ENCODE measurements around the gene RASGRP2.

DNA sequence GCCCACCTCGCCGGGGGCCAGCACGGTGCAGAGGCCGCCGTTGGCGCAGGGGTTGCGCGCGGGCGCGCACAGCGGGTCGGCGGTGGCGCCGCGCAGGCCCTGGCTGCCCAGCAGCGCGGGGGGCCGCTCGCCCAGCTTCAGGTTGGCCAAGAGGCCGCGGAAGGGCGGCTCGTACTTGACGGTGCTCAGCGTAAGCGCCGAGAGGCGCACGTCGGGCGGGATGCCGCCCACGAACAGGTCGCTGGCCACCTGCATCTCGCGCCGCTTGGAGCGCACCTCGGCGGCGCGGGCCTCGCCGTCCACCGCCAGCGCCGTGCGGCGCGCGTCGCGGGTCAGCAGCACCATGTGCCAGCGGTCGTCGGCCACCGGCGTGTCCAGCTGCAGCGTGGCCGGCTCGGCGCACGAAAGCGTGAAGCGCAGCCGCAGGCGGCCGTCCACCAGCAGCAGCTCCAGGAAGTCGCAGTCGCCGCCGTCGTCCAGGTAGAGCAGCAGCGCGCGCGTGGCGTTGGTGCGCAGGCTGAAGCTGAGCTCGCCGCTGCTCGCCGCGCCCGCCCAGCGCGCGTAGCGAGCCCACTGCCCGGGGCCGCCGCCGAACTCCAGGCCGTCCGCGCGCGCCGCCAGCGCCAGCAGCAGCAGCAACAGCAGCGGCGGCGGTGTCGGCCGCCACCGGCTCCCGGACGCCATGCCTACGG is 30.8 kb downstream of the RASGRP2 start:
- TF ChIP-seq, protein P1, sequence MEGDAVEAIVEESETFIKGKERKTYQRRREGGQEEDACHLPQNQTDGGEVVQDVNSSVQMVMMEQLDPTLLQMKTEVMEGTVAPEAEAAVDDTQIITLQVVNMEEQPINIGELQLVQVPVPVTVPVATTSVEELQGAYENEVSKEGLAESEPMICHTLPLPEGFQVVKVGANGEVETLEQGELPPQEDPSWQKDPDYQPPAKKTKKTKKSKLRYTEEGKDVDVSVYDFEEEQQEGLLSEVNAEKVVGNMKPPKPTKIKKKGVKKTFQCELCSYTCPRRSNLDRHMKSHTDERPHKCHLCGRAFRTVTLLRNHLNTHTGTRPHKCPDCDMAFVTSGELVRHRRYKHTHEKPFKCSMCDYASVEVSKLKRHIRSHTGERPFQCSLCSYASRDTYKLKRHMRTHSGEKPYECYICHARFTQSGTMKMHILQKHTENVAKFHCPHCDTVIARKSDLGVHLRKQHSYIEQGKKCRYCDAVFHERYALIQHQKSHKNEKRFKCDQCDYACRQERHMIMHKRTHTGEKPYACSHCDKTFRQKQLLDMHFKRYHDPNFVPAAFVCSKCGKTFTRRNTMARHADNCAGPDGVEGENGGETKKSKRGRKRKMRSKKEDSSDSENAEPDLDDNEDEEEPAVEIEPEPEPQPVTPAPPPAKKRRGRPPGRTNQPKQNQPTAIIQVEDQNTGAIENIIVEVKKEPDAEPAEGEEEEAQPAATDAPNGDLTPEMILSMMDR (IDR thresholded peaks at IDR 0.05 in 8 of 11, conservative IDR thresholded peaks at IDR 0.05 in 3 of 11): no peak
- TF ChIP-seq POLR2A (IDR thresholded peaks at IDR 0.05): no peak
- peak in 1 of 3 donors; percentile 15 for TF ChIP-seq POLR2AphosphoS5 (IDR thresholded peaks at IDR 0.05)

Measured in spleen (tissue), 7 donors.